ENCODE data around the gene VWA2.
"Not testable (repeated sequence)": the region's sequence is repeated elsewhere in the genome, so short reads cannot be mapped to it uniquely, and the experiment has no call there.

VWA2 gene

DNA sequence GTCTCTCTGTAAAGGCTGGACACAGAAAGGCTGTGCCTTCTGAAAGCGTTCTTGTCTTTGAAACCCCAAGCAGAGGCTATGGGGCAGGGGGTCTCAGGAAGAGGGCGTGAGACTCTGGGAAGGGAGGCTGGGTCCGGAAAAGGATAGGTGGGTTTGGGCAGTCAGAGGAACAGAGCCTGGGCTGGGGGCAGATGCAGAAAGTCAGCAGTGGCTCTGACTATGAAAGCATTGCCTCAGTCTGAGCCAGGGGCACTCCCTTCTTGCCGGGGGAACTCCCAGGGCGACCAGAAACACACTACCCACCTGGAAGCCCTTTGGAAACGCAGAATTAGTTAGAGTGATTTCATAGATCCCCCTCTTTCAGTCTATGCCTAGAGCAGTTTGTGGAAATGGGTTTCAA, 72.0 kb downstream of the VWA2 start:
- DNase-seq (ENCODE audit: low read depth): no peak

DNA sequence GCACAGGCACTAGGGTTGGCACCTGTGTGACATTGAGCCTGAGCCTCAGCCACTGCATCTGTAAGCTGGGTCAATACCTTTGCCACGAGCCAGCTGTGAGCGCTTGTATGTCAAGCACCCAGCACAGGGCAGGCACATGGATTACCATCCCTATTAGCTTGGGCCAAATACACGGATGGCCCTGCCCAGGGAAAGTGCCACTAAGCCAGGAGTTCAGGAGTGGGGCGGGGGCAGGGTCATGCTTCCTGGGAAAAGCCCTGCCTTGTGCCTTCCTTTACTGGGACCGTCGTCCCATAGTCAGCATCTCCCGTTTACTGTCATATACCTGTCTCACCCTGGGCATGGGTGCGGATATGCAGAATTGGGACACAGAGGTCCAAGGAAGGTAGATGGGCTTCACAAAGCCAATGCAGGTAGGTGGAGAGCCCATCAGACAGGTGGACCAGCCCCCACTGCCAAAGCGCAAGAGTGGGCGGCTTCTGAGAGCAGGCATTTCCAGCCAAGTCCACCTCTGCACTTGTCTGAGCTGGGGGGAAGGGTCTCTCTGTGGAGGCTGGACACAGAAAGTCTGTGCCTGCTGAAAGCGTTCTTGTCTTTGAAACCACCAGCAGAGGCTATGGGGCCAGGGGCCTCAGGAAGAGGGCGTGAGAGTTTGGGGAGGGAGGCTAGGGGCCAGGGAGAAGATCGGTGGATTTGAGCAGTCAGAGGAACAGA, 72.6 kb downstream of the VWA2 start:
- H3K4me3 ChIP-seq (ENCODE audit: low read depth, low read length): no peak overlapping the region
- DNase-seq (ENCODE audit: low read depth): no peak

More for the DNA sequence above, 72.0 kb downstream of the VWA2 start:
- H3K4me3 ChIP-seq (ENCODE audit: low read depth, low read length): no peak overlapping the region

DNA sequence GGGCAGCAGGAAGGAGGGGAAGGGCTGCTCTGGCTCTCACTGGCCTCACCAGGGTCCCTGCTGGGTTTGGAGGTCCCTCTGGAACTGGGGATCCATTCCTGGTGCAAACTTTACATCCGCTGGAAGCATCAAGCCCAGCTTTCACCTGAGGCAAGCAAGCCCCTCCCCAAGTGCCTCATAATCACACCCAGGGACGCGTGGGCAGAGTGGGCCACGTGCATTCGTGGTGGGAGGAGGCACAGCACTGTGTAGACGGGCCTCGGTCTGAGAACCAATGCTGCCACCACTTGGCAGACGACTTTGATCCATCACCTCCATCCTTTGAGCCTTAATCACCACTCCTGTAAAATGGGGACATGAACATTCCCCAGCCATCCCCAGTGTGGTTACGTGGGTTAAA, 74.1 kb downstream of the VWA2 start:
- no peak for DNase-seq (ENCODE audit: low read depth)
- no peak overlapping the region for H3K4me3 ChIP-seq (ENCODE audit: low read depth, low read length)

DNA sequence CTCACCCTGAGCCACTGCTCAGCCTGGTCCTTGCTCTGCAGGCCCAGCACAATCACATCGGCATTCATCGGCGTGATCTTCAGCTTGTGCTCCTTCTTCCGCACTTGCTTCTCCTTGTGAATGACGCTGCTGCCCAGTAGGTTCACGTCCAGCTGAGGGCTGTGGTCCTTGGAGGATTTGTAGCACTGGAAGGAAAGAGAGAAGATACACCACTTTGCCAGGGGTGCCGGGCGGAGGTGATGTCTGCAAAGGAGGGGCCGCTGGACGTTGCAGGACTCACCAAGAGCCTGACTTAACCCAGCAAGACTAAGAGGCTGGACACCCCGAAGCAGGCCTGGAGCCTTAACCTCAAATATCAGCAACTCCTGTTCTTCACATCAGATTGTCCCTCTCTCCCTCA, 74.8 kb downstream of the VWA2 start:
- H3K4me3 ChIP-seq (ENCODE audit: low read depth, low read length): no peak overlapping the region
- no peak for DNase-seq (ENCODE audit: low read depth)

DNA sequence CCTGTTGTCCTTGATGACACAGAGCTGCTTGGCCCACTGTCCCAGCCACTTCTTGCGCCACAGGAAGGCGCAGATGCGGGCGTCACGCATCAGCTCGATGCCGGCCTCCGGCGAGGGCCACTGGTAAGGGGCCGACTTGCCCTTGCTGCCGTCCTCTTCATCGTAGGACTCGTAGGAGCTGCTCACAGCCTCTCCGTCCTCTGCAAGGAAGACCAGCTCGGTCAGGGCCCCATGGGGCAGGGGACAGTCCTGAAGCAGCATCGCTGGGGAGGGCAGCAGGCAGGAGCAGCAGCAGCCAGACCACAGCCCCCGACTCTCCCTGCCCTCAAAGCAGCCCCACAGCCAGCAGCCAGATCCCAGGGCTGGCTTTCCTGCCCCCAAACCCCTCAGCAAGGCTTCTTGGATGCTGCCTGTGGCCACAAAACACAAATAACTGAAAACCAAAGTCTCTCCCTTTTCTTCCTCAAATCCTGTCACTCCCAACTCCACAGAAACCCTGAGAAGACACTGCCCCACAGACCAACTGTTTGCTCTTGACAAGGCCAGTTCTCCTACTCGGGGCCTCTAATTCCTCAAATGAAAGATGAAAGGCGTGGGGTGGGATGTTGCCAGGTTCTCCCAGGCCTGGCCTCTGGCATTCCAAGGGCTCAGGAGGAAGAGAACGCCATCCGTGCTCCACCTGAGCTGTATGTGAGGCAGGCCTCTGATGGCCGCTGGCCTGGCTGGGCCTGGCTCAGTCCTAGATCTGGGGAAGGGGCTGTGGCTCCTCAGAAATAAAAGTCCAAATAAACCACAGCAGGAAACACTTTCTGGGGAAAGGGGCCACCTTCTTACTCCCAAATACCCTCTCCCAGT, 76.7 kb downstream of the VWA2 start:
- DNase-seq (ENCODE audit: low read depth): no peak
- no peak overlapping the region for H3K4me3 ChIP-seq (ENCODE audit: low read depth, low read length)

DNA sequence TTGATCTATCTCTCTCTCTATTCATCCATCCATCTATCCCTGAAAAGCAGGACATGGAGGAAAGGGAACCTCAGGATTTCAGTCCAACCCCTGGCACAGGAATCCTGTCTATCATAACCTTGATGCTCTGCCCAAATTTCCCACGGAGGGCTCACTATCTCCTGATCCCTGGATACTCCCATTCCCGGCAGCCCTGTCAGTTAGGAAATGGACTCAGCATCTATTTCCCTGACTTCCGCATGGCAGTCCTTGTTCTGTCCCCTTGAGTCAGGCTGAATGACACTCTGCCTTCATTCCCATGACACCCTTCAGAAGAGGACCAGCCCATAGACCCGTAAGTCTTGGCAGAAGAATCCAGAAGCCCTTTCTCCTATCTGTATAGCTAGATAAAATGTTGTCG, 77.7 kb downstream of the VWA2 start:
- no peak overlapping the region for H3K4me3 ChIP-seq (ENCODE audit: low read depth, low read length)
- DNase-seq (ENCODE audit: low read depth): no peak

DNA sequence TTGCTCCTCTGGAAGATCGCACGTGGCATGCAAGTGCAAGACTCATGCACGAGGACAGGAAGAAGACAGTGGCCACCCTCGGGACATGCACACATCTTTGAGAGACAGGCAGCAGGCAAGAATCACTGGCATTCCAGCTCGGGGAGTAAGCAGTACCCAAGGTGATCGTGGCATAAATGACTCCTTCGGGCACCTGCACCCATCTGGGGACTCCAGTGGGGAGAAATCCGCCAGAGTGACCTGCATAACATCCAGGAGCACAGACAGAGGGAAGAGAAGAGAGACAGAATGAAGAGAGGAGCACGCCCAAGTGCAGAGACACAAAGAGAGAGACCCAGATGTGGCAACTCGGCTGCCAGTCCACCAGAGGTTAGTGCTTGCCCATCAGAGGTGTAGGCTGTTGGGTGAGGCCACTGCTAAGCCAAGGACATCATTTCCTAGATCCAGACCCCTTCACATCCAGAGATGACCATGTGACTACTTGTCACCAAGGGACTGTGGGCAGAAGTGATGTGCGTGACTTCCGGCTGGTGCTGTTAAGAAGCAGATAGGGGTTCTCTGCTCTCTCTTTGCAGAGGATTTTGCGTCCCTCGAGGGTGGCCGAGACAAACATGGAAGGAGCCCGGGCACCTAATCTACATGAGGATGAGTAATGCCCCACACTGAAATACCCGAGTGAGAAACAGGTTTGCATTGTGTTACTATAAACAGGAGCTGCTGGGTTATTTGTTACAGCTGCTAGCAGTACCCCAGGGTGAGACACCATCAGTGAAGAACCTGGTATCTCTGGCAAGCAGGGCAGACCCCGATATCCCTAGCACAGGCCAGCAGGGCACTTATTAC, 80.6 kb downstream of the VWA2 start:
- DNase-seq (ENCODE audit: low read depth): no peak
- H3K4me3 ChIP-seq (ENCODE audit: low read depth, low read length): no peak overlapping the region

DNA sequence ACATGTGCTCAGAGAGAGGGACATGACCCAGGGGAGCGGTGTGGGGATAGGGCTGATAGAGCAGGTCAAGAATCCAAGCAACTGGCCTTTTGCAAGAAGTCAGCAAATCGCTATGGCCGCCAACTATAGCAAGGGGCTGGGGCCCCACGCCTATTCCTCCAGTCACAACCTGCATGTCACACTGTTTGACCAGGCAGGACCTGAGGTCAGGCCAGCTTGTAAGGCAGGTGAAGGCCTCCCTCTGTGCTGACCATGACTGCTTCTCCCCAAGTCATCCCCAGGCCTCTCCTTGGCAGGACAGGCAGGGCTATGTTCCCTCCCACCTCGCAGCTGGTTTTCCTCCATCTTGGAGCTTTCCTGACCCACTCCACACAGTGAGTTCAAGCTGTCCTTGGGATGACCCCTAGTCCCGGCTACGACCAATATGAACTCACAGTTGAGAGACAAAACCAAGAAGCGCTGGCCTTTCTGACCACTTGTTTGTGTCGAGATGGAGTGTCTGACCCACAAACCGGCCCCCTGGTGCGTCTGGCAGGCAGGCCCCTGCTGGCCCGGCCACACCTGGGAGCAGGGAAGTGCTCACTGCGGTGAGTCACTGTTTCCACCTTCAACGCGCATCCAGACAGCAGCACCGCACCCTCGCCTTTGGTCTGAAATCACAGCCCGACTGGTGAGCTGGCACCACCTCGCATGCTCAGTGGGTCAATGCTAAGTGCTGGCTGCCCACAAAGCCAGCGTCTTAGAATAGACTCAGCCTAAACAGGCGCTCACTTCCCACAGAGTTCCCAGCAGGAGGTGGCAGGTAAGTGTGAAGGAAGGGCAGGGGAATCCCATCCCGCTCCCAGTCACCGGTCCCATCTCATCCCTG, 81.4 kb downstream of the VWA2 start:
- no peak overlapping the region for H3K4me3 ChIP-seq (ENCODE audit: low read depth, low read length)
- no peak for DNase-seq (ENCODE audit: low read depth)

DNA sequence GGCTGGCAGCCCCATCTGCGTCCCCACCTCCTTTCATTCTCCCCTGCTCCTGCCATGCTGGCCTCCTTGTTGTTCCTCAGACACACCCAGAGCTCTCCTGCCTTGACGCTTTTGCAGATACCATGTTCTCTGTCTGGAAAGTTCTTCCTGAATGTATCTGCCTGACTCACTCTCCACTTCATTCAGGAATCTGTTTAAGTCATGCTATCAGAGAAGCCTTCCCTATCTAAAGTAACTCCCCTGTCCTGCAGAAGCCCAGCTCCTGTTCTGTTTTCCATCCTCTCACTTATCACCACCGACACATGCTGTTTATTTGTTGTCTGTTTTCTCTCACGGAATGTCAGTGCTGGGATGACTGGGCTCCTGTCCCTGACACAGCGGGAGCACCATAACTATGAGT, 83.3 kb downstream of the VWA2 start:
- H3K4me3 ChIP-seq (ENCODE audit: low read depth, low read length): no peak overlapping the region
- no peak for DNase-seq (ENCODE audit: low read depth)

DNA sequence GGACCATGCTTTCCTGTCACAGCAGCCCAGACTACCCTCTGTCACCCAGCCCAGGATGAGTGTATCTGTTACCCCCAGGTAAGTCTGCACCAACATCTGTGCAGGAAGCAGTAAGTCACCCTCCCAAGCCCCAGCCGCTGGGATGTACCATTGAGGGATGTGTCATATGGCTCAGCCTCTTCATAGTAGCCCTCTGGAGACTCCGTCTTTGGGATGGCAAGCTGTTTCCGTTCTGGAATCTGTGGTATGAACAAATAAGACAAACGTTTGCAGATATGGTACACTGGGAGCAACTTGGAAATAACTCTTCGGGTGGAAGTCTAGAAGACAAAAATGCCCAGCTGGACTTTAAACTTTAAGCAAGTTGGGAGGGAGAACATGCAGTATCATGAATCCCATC, 84.0 kb downstream of the VWA2 start:
- no peak for DNase-seq (ENCODE audit: low read depth)
- H3K4me3 ChIP-seq (ENCODE audit: low read depth, low read length): no peak overlapping the region

DNA sequence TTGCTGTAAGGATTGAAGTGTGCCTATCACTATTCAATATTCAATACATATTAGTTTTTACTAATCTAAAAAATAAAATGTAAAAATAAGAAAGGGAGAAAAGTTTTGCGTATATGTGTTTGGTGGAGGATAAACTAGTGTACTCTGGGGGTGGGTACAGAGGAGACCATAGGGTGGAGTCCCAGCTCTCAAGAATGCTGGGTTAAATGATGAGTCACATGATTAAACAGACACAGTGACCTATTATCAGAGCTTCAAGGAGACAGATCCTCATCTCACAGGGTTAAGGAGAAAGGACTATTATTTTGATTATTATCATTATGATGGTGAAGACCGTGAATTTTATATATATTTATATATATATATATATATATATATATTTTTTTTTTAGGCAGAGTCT, 87.7 kb downstream of the VWA2 start:
- no peak for DNase-seq (ENCODE audit: low read depth)

DNA sequence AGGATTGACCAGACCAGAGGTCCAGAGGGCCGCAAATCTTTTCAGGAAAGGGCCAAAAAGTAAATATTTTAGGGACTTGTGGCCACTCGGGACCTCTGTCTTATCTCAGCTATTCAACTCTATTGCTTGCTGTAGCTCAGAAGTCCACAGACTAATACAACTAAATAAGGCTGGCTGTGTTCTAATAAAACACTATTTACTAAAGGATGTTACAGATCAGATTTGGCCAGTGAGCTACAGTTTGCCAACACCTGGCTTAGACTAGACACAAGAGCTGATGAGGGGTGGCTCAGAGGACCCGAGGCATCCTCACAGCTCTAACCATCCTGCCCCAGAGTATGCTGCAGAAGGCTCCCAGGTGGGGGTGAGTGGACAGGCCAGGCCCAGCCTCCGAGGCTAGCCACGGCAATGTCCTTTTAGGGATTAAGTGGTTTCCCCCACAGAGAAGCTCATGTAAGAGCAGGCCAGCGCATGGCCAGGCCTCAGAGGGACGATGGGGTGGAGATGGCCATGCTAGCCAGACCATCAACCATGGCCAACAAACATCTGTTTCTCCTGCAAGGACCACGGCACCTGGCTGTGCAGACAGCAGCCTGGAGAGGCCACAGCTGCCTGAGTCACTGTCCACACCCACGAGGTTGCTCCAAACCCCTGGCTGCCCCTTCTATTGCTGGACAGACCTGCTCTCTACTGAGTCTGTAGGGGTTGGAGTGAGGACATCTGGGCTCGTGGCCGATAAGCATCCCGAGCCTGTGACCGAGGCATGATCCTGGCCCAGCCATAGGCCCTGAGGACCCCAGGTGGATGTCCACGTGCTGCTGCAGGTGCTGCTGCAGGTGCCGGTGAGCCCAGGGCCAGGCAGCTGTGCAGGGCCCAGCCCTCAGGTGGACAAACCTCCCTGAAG, 88.7 kb downstream of the VWA2 start:
- H3K4me3 ChIP-seq (ENCODE audit: low read depth, low read length): no peak overlapping the region
- DNase-seq (ENCODE audit: low read depth): no peak

More for the DNA sequence above, 87.7 kb downstream of the VWA2 start:
- no peak overlapping the region for H3K4me3 ChIP-seq (ENCODE audit: low read depth, low read length)

DNA sequence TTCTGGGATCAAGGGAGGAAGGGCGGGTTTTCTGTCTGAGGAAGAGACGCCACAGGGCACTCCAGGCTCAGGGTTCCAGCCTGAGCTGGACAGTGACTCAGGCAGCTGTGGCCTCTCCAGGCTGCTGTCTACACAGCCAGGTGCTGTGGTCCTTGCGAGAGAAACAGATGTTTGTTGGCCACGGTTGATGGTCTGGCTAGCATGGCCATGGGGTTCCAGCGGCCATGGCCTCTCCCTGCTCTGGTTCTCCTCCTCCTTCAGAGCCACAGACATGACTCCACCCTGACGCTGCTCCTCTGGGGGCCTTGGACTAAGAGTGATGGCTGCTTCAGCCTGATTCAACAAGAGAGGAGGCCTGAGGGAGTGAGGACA, 89.4 kb downstream of the VWA2 start:
- H3K4me3 ChIP-seq (ENCODE audit: low read depth, low read length): no peak overlapping the region
- no peak for DNase-seq (ENCODE audit: low read depth)

DNA sequence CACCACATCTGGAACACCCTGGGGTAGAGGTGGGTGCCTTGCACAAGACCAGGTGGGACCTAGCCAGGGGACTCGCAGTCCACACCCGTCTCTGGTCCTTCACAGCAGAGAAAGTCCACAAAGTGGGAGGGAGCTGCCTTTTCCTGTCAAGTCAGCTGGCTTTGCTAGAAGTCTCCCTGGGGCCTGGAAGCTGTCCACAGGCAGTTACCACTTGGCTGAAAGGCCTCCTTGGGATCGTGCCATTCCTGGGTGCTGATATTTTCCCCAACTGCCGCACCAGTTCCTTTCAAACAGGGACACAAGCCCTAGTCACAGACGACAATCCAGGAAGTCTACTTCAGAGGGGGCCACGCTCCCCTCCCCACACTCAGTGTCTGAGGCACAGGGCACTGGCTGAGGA, 89.8 kb downstream of the VWA2 start:
- H3K4me3 ChIP-seq (ENCODE audit: low read depth, low read length): no peak overlapping the region
- no peak for DNase-seq (ENCODE audit: low read depth)

DNA sequence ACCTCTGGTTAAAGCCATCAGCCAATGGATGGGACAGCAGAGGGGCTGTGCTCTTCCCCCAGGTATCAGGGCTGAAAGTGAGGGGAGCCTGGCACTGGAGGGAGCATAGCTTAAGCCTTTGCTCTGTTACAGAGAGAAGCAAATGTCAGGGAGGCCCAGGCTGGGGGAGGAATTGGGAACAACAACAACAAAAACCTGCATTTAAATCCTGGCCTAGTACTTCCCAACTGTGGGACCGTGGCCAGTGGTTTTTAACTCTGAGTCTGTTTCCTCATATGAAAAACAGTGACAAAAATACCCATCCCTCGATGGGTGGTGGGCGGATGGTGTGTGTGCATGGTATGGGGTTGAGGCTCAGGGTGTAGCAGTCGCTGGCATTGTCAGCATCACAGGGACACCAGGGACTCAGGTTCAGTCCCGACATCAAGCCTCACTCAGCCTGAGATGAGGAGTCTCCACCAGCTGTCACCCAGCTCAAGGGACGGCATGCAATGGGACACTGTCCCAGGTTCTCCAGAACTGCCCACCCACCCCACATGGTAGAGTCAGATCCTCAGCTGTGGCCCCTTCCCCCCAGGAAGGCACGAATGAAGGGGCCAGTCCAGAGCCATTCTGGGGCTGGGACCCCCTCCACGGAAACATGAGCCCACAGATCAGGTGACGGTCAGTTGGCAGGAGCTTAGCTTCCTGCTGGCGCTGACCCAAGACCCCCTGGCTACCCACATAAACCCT, 90.7 kb downstream of the VWA2 start:
- DNase-seq (ENCODE audit: low read depth): no peak

DNA sequence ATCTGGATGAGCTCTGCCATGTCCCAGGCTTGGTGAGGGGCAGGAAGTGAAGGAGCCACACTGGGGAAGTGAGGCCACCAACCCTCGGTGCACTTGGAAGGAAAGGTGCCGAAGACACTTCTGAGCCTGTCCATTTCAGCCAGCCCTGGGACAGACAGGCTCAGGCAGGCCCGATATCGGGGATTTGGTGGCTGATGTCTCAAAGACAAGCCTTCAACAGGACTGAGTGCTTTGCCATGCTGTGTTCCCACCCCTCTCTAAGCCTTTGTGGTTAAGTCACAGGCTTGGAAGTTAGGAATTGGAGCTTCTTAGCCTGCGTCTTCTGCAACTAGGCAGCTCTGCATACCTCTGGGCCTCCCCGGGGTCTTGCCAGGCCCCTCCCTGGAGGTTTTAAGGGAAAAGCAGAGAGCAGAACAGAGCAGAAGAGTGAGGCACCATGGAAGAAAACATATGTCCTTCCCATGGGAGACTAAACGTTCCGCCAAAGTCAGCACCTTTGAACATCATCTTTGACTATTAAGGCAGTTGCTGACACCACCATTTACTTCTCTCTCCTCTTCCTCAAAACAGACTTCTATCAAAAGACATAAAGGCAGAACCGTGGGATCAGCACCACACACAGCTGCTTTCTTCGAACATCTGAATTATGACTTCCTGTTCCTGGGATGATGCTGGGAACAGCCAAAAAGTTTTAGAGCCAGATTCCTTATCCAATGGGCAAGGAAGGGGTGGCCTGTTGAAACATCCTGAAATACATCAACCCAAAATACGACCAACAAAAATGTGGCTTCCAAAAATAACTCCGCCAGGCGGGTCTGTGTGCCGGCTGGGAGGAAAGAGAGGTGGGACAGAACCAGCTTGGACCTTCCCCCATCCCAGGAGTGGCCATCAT, 93.5 kb downstream of the VWA2 start:
- DNase-seq (ENCODE audit: low read depth): no peak
- no peak overlapping the region for H3K4me3 ChIP-seq (ENCODE audit: low read depth, low read length)

More for the DNA sequence above, 90.7 kb downstream of the VWA2 start:
- H3K4me3 ChIP-seq (ENCODE audit: low read depth, low read length): no peak overlapping the region

DNA sequence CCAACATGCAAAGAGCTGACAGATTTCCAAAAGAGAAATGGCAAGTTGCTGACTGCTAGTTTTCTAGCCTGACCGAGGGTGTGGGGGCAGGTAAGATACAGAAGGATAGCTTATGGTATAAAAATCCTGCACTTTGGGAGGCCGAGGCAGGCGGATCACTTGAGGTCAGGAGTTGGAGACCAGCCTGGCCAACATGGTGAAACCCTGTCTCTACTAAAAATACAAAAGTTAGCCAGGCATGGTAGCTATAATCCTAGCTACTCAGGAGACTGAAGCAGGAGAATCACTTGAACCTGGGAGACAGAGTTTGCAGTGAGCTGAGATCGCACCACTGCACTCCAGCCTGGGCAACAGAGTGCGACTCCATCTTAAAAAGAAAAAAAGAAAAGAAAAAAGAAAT, 94.4 kb downstream of the VWA2 start:
- not testable (repeated sequence) for H3K4me3 ChIP-seq (ENCODE audit: low read depth, low read length); DNase-seq (ENCODE audit: low read depth)
